H4 (cell line): ENCODE results near the gene HTATSF1. TPM values are rescaled to one million over a fixed set of nuclear protein-coding genes. Genes with fewer than 3 reads are reported as not detected.

Source experiments
- DNase-seq: peaks from one replicate; pipeline ENCODE4 v3.0.0-alpha.2; 2015; ENCODE audit warnings: low spot score
- total RNA-seq: library from RNA; depleted of rRNA; stranded (reverse); fragments of >200 nt; shearing (Covaris generic); gene quantifications from 2 replicates; pipeline ENCODE4 v1.2.3, GENCODE V29; 2014; rRNA removed

The HTATSF1 gene
- total RNA-seq = 47.6 and 58.8 TPM in 2 replicates

GRCh38 chrX:136497556-136498052 is at the start of gene HTATSF1:
TSS of gene HTATSF1 (plus strand) at chrX:136497592. CDS start at chrX:136497685, 93 bp downstream.
- DNase-seq = no peak

- DNase-seq = no peak
Measured at GRCh38 chrX:136447968-136448367, 49.4 kb upstream of the HTATSF1 start.

- peak; percentile 16 for DNase-seq
Measured at GRCh38 chrX:136450050-136450830, 47.2 kb upstream of the HTATSF1 start.

GRCh38 chrX:136452614-136453013 is 44.8 kb upstream of the HTATSF1 start:
- no peak for DNase-seq

- no peak for DNase-seq
Measured at GRCh38 chrX:136453114-136453513, 44.3 kb upstream of the HTATSF1 start.

GRCh38 chrX:136453771-136454170 is 43.6 kb upstream of the HTATSF1 start:
- DNase-seq = peak; percentile 41

GRCh38 chrX:136456133-136456532 is 41.3 kb upstream of the HTATSF1 start:
- DNase-seq = no peak

- DNase-seq = no peak
Measured at GRCh38 chrX:136457303-136457917, 40.0 kb upstream of the HTATSF1 start.

- no peak for DNase-seq
Measured at GRCh38 chrX:136464589-136464988, 32.8 kb upstream of the HTATSF1 start.

- no peak for DNase-seq
Measured at GRCh38 chrX:136467303-136467702, 30.1 kb upstream of the HTATSF1 start.

GRCh38 chrX:136468391-136469103 is 28.8 kb upstream of the HTATSF1 start:
- DNase-seq = no peak

GRCh38 chrX:136473663-136474062 is 23.7 kb upstream of the HTATSF1 start:
- DNase-seq = no peak

GRCh38 chrX:136475236-136475635 is 22.2 kb upstream of the HTATSF1 start:
- DNase-seq = no peak

- no peak for DNase-seq
Measured at GRCh38 chrX:136476501-136476900, 20.9 kb upstream of the HTATSF1 start.

- DNase-seq = no peak
Measured at GRCh38 chrX:136477026-136477425, 20.4 kb upstream of the HTATSF1 start.

- DNase-seq = no peak
Measured at GRCh38 chrX:136480383-136480782, 17.0 kb upstream of the HTATSF1 start.

- DNase-seq = no peak
Measured at GRCh38 chrX:136487647-136488046, 9.7 kb upstream of the HTATSF1 start, which contains the start of gene BRS3. TSS of gene BRS3 (plus strand) at chrX:136487947. CDS start at chrX:136488115, 168 bp downstream.

- no peak for DNase-seq
Measured at GRCh38 chrX:136488706-136489105, 8.7 kb upstream of the HTATSF1 start.

- DNase-seq = no peak
Measured at GRCh38 chrX:136491832-136492231, 5.6 kb upstream of the HTATSF1 start.

- DNase-seq = no peak
Measured at GRCh38 chrX:136493011-136493410, 4.4 kb upstream of the HTATSF1 start.

GRCh38 chrX:136495043-136495442 is 2.3 kb upstream of the HTATSF1 start:
- no peak for DNase-seq

- DNase-seq = no peak
Measured at GRCh38 chrX:136496186-136496763, 1.1 kb upstream of the HTATSF1 start.
